Fibroblast of skin of left quadriceps (primary cell): ENCODE results near the gene ATP8A1.

Experiments
- DNase-seq, 2 experiments: peaks; one replicate each; pipeline ENCODE4 v3.0.0-alpha.2; 2013; ENCODE audit warnings: low read depth in 2 of 2

ATP8A1 gene

GRCh38 chr4:42649870-42650269 lies 7.0 kb downstream of the ATP8A1 start:
- no peak for DNase-seq

- DNase-seq, result no peak
These were observed 9.8 kb downstream of the ATP8A1 start for GRCh38 chr4:42646999-42647541.

GRCh38 chr4:42646013-42646784 lies 10.7 kb downstream of the ATP8A1 start:
- DNase-seq, result no peak

DNA sequence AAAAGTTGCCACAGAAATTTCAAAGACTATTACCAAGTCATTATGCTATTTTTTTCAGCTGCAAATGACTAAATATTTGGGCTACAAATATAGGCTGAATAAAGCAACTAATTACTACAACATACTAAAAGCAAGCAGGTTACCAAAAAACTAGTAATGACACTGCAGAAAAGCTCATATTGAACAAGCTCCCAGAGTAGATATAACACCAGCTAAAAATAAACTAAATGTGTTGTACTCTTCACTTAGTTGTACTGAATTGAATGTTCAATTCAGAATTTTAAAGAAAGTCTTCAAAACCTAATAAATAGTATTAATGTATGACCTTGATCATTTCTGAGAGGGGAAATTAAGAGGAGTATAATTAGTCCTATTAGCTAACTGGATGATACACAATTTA lies 12.0 kb downstream of the ATP8A1 start:
- no peak for DNase-seq

DNA sequence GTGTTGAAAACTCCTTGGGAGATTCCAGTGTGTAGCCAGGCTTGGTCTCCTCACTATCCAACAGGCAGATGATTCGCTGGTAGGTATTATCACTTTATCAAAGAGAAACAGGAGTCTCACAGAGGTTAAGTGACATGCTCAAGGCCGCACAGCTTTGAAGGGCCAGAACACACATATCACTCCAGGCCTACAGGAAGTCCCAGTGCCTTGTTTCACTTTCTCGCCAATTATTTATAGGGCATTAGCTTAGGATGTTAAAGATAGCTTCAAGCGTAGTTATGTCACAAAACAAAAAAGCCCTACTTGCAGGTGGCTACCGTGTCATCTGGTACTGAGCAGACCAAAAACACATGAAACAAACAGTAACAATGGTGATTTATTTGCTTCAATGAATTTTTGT lies 13.2 kb downstream of the ATP8A1 start:
- DNase-seq, result no peak

DNA sequence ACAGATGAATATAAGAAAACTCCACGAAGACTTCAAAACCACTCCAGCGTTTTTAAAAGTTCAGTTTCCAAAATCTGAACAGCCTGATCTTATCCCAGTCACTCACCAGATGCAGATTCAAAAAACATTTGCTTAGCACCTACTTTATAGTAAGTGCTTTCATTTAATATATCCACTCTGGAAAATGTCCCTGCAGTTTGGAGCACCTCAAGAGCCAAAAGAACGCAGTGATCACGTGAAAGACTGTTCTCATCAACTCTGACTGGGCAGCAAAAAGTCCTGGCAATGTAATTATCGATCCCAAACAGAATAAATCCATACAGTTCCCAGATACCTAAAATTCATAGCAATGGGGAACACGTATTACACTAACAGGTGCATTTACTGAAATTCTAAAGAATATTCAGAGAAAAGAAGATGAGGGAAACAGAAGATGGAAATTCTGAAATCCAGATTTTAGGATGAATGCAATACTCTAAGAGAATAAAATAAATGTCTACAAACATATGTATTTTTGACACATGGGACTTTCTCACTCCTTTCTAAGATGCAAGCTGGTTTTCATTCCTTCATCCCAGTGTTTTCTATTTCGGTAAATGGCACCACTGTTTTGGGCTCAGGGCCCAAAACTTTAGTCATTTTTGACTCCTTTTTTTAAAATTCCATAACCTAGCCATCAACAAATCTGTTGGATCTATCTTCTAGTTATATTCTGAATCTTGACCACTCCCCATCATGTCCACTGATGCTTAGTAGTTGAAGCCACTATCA lies 13.9 kb downstream of the ATP8A1 start:
- no peak for DNase-seq

DNA sequence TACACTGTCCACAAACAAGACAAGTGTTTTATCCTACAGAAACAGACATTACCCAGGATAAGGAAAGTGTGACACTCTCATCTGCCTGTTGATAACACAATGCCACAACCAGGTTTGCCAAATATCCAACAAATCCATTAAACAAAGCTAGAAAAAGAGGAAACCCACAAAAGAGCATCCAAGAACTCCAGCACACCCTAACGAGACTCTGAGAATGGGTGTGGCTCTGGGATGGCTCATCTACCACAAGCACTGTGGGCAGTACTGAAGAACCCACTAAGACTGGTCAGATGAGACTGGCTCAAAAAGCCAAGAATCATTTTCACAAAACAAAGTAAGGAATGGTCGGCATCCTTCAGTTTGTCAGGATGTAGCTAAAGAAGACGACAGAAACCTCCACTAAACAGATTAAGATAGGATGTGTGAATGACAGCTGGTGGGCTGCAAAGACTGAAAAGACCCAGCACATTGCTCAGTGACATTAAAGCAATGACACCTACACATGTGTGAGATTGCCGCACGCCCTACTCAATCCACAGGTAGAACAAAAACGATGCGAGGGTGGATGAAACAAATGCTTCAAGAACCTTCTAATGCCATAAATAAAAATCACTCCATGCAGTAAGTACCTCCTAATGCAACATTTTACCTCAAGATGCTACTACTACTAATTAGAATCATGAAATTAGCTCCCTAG lies 14.7 kb downstream of the ATP8A1 start:
- no peak for DNase-seq

DNA sequence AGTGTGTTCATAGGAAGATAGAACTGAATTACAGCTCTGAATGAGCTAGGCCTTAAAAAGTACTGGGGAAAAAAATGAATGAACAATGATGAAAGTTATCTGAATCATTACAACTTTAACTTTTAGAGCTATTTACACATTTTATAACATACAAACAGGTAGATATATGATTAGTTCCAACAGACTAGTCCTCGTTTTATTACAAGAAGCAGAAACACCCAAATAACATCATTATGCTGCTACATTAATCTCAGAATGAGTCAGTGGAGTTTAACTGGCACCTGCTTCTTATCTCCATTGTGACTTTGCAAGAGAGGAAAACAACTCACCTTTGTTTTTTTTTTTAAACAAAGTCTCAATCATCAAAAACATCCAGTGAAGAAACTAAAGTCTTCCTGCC lies 15.2 kb downstream of the ATP8A1 start:
- no peak for DNase-seq

DNA sequence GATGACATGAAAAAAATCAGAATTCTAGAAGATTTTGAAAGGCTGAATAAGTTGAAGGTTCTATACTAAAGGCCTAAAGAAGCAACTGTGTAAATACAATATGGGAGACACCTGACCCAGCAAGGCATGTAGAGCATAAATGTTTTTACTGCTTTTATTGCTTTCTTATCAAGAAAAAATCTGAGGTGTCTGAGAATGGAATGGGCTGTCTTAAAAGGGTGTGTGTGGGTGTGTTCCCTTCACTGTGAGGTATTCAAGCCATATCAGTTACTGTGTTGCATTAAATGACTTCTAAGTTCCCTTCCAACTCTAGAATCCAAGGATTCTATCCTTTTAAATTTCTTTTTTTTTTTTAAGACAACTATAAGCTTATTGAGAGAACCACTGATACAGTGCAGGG lies 15.7 kb downstream of the ATP8A1 start:
- no peak for DNase-seq

DNA sequence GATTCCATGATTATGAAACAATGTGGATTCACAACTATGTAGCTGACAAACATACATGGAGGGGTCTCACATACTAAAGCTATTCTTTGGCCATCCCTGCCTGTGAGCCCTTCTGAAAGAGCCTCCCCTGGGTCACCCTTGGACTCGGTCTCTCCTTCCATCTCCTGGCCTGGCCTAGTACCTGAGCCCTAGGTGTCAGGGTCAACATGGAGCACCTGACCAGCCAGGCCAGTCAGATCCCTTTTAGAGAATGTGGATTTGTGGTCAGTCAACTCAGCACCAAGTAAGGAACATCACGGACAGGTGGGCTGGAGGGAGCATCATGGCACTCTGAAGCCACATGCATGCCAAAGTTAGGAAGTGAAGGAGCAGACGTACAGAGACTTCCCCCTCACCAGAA lies 16.3 kb downstream of the ATP8A1 start:
- no peak for DNase-seq

DNA sequence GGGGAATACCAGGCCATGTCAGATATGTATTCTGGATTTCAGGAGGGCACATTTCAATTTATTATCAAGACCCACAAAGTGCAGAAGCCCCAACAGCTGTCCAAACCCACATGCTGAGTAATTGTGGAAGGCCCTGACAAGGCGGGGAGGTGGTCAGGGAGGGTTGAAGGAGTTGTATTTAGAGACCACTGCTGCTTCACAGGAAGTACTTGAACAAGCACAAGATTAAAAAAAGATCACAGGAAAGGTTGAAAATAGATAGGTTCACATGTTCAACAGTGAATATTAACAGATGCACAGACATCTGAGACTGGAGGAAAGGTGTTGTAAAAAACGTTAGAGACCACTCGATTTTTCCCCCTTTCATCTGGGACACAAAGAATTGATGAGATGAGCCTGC lies 17.9 kb downstream of the ATP8A1 start:
- DNase-seq, result no peak

GRCh38 chr4:42638321-42638720 lies 18.6 kb downstream of the ATP8A1 start:
- no peak for DNase-seq

- DNase-seq, result no peak
These were observed 19.0 kb downstream of the ATP8A1 start for GRCh38 chr4:42637867-42638266.

GRCh38 chr4:42637104-42637503 lies 19.8 kb downstream of the ATP8A1 start:
- no peak for DNase-seq

DNA sequence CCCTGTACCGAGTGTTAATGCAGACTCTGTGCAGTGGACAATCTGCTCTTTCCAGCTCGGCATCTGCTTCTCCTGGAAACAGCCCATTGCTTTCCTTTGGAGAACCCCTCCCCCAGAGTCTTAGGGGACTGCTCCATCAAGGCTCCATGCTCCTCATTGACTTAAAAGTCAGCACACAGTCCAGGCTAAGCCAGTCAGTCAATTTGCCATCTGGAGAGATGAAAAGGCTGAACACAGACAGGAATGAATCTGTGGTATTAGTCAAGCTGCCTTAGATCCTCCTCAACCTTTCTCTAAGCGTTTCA lies 20.3 kb downstream of the ATP8A1 start:
- DNase-seq, result no peak

- no peak for DNase-seq
These were observed 23.1 kb downstream of the ATP8A1 start for GRCh38 chr4:42633605-42634388.

GRCh38 chr4:42632653-42633382 lies 24.1 kb downstream of the ATP8A1 start:
- DNase-seq, result no peak

- DNase-seq, result no peak
These were observed 26.0 kb downstream of the ATP8A1 start for GRCh38 chr4:42630908-42631307.

GRCh38 chr4:42628740-42629139 lies 28.2 kb downstream of the ATP8A1 start:
- no peak for DNase-seq

- DNase-seq, result no peak
These were observed 28.8 kb downstream of the ATP8A1 start for GRCh38 chr4:42627885-42628646.
